ENCODE measurements around the gene OTOG. TPM values are rescaled to one million over a fixed set of nuclear protein-coding genes. Genes with fewer than 3 reads are reported as not detected.

The OTOG gene
- total RNA-seq, 1 donor from 2014 or later, result not detected

DNA sequence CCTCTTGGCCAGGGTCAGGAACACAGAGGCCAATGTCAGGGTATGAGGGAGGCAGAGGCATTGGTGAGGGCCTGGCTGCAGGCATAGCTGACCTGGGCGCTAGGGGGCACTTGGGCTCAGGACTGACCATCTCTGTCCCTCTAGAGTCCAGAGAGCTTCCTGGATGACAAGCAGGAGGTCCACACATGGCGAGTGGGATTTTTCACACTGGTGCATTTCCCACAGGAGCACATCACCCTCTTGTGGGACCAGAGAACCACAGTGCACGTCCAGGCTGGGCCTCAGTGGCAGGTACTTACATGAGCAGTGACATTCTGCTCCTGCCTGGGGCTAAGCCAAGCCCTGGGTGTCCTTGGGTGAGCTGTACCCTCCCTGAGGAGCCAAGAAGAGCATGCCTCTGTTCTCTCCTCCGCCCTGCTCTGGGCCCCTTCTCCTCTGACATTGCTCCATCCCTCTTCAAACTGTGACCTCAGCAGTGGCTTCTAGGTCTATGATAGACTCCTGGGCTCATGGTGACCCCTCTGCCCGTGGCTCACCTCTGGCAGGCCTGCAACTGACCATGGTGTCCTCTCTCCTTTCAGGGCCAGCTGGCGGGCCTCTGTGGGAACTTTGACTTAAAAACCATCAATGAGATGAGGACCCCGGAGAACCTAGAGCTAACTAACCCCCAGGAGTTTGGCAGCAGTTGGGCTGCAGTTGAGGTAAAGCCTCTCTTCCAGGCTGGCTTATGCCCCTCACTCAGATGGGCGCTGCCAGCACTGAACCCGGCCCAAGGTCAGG is 46.6 kb downstream of the OTOG start:
- no peaks in the 10 kb centered on the region for H3K4me1 ChIP-seq
- H3K27me3 ChIP-seq (ENCODE audit: low read depth), result peaks cover 42% of the 10 kb centered on the region
- no peak overlapping the region for H3K27ac ChIP-seq (replicated peaks)
- H3K4me3 ChIP-seq, result no peak overlapping the region
- H3K9me3 ChIP-seq (replicated peaks), result no peaks in the 10 kb centered on the region
- no peaks in the 10 kb centered on the region for H3K36me3 ChIP-seq
- intact Hi-C loops (cut with micrococcal nuclease), result no loop called here
- no peak for DNase-seq
- TF ChIP-seq CTCF (IDR thresholded peaks at IDR 0.05; ENCODE audit: borderline replicate concordance), result no peak

DNA sequence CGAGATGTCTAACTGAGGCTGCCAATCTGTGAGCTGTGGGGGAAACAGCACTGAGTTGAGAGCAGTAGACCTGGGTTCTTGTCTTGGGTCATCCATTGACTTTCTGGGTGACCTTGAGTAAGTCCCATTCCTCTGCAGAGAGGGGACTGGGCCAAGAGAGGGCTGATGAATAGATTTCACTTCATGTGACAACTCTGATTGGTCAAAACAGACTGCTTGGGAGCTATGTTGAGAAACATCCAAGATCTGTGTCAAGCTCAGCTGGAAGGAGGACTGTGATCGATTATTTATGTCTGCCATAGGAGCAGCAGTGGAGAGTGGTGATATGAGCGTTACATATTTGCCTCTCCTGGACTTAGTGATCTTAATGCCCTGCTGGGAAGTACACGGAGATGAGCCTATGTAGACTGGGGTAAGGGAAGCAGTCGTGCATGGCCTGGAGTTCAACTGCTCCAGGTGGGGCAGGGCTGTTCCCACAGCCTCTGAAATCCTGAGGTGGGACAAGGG is 47.7 kb downstream of the OTOG start:
- Histone ChIP-seq H3K36me3 (no peaks in the 10 kb centered on the region), H3K4me3 (no peak overlapping the region), H3K9me3 (replicated peaks) (no peaks in the 10 kb centered on the region), H3K4me1 (no peaks in the 10 kb centered on the region), H3K27me3 (ENCODE audit: low read depth) (peaks cover 48% of the 10 kb centered on the region), H3K27ac (replicated peaks) (no peak overlapping the region)
- intact Hi-C loops (cut with micrococcal nuclease), result no loop called here
- no peak for TF ChIP-seq CTCF (IDR thresholded peaks at IDR 0.05; ENCODE audit: borderline replicate concordance)
- DNase-seq, result no peak

GRCh38 chr11:17595526-17596309 is 48.7 kb downstream of the OTOG start:
- Histone ChIP-seq H3K36me3 (no peaks in the 10 kb centered on the region), H3K4me1 (no peaks in the 10 kb centered on the region), H3K27me3 (ENCODE audit: low read depth) (peaks cover 47% of the 10 kb centered on the region), H3K9me3 (replicated peaks) (no peaks in the 10 kb centered on the region), H3K27ac (replicated peaks) (no peak overlapping the region), H3K4me3 (no peak overlapping the region)
- intact Hi-C loops (cut with micrococcal nuclease), result no loop called here
- no peak for TF ChIP-seq CTCF (IDR thresholded peaks at IDR 0.05; ENCODE audit: borderline replicate concordance)
- DNase-seq, result no peak

DNA sequence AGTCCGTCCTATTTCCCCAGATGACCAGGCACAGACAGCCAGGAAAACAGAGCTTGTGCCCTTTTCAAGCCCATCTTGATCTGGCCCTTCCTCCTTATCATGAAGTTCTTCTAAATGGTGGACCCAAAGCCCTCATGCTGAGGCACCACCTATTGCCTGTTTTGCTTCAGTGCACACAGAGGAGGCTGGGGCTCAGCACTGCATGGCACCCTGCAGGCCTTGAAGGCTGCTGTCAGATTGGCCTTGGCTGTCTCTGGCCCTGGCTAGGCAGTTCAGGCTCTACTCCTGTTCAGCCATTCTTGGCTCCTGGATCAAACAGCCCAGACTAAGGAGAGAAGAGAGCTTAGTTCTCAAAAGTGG is 49.2 kb downstream of the OTOG start:
- Histone ChIP-seq H3K27me3 (ENCODE audit: low read depth) (peaks cover 44% of the 10 kb centered on the region), H3K9me3 (replicated peaks) (no peaks in the 10 kb centered on the region), H3K36me3 (no peaks in the 10 kb centered on the region), H3K4me1 (no peaks in the 10 kb centered on the region), H3K4me3 (no peak overlapping the region), H3K27ac (replicated peaks) (no peak overlapping the region)
- intact Hi-C loops (cut with micrococcal nuclease), result no loop called here
- DNase-seq, result no peak
- no peak for TF ChIP-seq CTCF (IDR thresholded peaks at IDR 0.05; ENCODE audit: borderline replicate concordance)

GRCh38 chr11:17596711-17597110 is 49.7 kb downstream of the OTOG start:
- Histone ChIP-seq H3K27ac (replicated peaks) (no peak overlapping the region), H3K9me3 (replicated peaks) (no peaks in the 10 kb centered on the region), H3K36me3 (no peaks in the 10 kb centered on the region), H3K27me3 (ENCODE audit: low read depth) (peaks cover 40% of the 10 kb centered on the region), H3K4me1 (no peaks in the 10 kb centered on the region), H3K4me3 (no peak overlapping the region)
- no peak for TF ChIP-seq CTCF (IDR thresholded peaks at IDR 0.05; ENCODE audit: borderline replicate concordance)
- intact Hi-C loops (cut with micrococcal nuclease), result no loop called here
- DNase-seq, result no peak

All from left ventricle myocardium inferior (tissue), 1 donor.